ENCODE results near the gene EPHB2. TPM values are rescaled to one million over a fixed set of nuclear protein-coding genes. Genes with fewer than 3 reads are reported as not detected.
"Not testable (repeated sequence)": the region's sequence is repeated elsewhere in the genome, so short reads cannot be mapped to it uniquely, and the experiment has no call there.

Gene EPHB2
- polyA plus RNA-seq, 1 donor from 2014 or later, result 22.8 TPM

GRCh38 chr1:22839806-22840205, 129.2 kb downstream of the EPHB2 start:
- Histone ChIP-seq H3K9me2 (ENCODE audit: insufficient read depth, low read length) (no peaks in the 10 kb centered on the region), H3K4me3 (ENCODE audit: low read length) (no peak overlapping the region), H4K20me1 (ENCODE audit: insufficient read depth) (no peaks in the 10 kb centered on the region), H3K4me2 (ENCODE audit: low read length) (no peak overlapping the region), H3F3A (ENCODE audit: insufficient read depth, low read length, poor library complexity, severe bottlenecking) (no peaks in the 10 kb centered on the region), H3K27ac (ENCODE audit: low read length) (no peak overlapping the region), H2AFZ (ENCODE audit: low read depth, low read length) (no peak overlapping the region), H3K9ac (ENCODE audit: low read length) (no peak overlapping the region), H3K79me2 (replicated peaks; ENCODE audit: insufficient read depth, low read length) (no peaks in the 10 kb centered on the region), H3K9me3 (ENCODE audit: low read length) (no peaks in the 10 kb centered on the region), H3K27me3 (ENCODE audit: insufficient read depth, low read depth, low read length) (no peaks in the 10 kb centered on the region), H3K36me3 (ENCODE audit: insufficient read depth, low read length) (no peaks in the 10 kb centered on the region)
- no peak for TF ChIP-seq SMC3 (conservative IDR thresholded peaks at IDR 0.05; ENCODE audit: poor library complexity)

- no peaks in the 10 kb centered on the region for H3K9me3 ChIP-seq (ENCODE audit: low read length)
- peaks cover 4% of the 10 kb centered on the region for H3F3A ChIP-seq (ENCODE audit: insufficient read depth, low read length, poor library complexity, severe bottlenecking)
- H4K20me1 ChIP-seq (ENCODE audit: insufficient read depth), result no peaks in the 10 kb centered on the region
- no peaks in the 10 kb centered on the region for H3K27me3 ChIP-seq (ENCODE audit: insufficient read depth, low read depth, low read length)
- no peak overlapping the region for H3K9ac ChIP-seq (ENCODE audit: low read length)
- H3K79me2 ChIP-seq (replicated peaks; ENCODE audit: insufficient read depth, low read length), result no peaks in the 10 kb centered on the region
- TF ChIP-seq EP300 (conservative IDR thresholded peaks at IDR 0.05; ENCODE audit: poor library complexity, severe bottlenecking) (no peak), REST (IDR thresholded peaks at IDR 0.05; ENCODE audit: borderline replicate concordance) (no peak), TAF1 (IDR thresholded peaks at IDR 0.05; ENCODE audit: low read depth) (no peak), MXI1 (conservative IDR thresholded peaks at IDR 0.05; ENCODE audit: poor library complexity, severe bottlenecking) (no peak), POLR2AphosphoS5 (IDR thresholded peaks at IDR 0.05) (no peak), EZH2 (IDR thresholded peaks at IDR 0.05; ENCODE audit: borderline replicate concordance, insufficient read depth, low read length, poor library complexity, severe bottlenecking) (no peak), SMC3 (conservative IDR thresholded peaks at IDR 0.05; ENCODE audit: poor library complexity) (no peak), RAD21 (conservative IDR thresholded peaks at IDR 0.05) (no peak)
- TF ChIP-seq, protein P1, sequence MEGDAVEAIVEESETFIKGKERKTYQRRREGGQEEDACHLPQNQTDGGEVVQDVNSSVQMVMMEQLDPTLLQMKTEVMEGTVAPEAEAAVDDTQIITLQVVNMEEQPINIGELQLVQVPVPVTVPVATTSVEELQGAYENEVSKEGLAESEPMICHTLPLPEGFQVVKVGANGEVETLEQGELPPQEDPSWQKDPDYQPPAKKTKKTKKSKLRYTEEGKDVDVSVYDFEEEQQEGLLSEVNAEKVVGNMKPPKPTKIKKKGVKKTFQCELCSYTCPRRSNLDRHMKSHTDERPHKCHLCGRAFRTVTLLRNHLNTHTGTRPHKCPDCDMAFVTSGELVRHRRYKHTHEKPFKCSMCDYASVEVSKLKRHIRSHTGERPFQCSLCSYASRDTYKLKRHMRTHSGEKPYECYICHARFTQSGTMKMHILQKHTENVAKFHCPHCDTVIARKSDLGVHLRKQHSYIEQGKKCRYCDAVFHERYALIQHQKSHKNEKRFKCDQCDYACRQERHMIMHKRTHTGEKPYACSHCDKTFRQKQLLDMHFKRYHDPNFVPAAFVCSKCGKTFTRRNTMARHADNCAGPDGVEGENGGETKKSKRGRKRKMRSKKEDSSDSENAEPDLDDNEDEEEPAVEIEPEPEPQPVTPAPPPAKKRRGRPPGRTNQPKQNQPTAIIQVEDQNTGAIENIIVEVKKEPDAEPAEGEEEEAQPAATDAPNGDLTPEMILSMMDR (IDR thresholded peaks at IDR 0.05; ENCODE audit: poor library complexity, severe bottlenecking), result no peak
- no peak overlapping the region for H3K4me3 ChIP-seq (ENCODE audit: low read length)
- no peaks in the 10 kb centered on the region for H3K9me2 ChIP-seq (ENCODE audit: insufficient read depth, low read length)
- H3K4me2 ChIP-seq (ENCODE audit: low read length), result no peak overlapping the region
- no peak overlapping the region for H3K27ac ChIP-seq (ENCODE audit: low read length)
- no peak overlapping the region for H2AFZ ChIP-seq (ENCODE audit: low read depth, low read length)
- H3K36me3 ChIP-seq (ENCODE audit: insufficient read depth, low read length), result no peaks in the 10 kb centered on the region
Measured at GRCh38 chr1:22841142-22841541, 130.5 kb downstream of the EPHB2 start.

DNA sequence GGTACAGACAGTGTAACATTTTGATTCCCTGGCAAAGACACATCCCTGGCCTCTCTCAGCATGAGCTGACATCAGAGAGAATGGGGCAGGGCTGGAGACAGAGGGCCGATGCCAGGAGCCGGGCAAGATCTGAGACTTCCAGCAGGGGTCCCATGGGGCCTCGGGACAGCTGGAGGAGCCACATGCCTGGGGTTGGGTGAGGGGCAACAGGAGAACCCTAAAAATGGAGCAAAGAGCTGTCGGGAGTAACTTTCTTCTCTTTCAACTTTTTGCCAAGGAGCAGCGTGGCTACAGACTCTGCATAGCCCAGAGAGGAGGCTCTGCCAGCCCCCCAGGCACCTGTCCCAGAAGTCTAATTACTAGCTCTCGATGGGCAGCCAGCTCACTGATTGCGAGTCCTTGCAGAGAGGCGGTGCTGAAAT, 131.2 kb downstream of the EPHB2 start:
- Histone ChIP-seq H2AFZ (ENCODE audit: low read depth, low read length) (no peak overlapping the region), H3K4me2 (ENCODE audit: low read length) (no peak overlapping the region), H3K9me2 (ENCODE audit: insufficient read depth, low read length) (no peaks in the 10 kb centered on the region), H3K9ac (ENCODE audit: low read length) (no peak overlapping the region), H3K27me3 (ENCODE audit: insufficient read depth, low read depth, low read length) (no peaks in the 10 kb centered on the region), H4K20me1 (ENCODE audit: insufficient read depth) (no peaks in the 10 kb centered on the region), H3K27ac (ENCODE audit: low read length) (no peak overlapping the region), H3K9me3 (ENCODE audit: low read length) (no peaks in the 10 kb centered on the region), H3K4me3 (ENCODE audit: low read length) (no peak overlapping the region), H3K36me3 (ENCODE audit: insufficient read depth, low read length) (no peaks in the 10 kb centered on the region), H3F3A (ENCODE audit: insufficient read depth, low read length, poor library complexity, severe bottlenecking) (peaks cover 4% of the 10 kb centered on the region), H3K79me2 (replicated peaks; ENCODE audit: insufficient read depth, low read length) (no peaks in the 10 kb centered on the region)
- TF ChIP-seq EZH2 (IDR thresholded peaks at IDR 0.05; ENCODE audit: borderline replicate concordance, insufficient read depth, low read length, poor library complexity, severe bottlenecking), result no peak

- H2AFZ ChIP-seq (ENCODE audit: low read depth, low read length); H3K9me3 ChIP-seq (ENCODE audit: low read length); H3K27me3 ChIP-seq (ENCODE audit: insufficient read depth, low read depth, low read length); H4K20me1 ChIP-seq (ENCODE audit: insufficient read depth); H3K9me2 ChIP-seq (ENCODE audit: insufficient read depth, low read length); H3K27ac ChIP-seq (ENCODE audit: low read length); H3K79me2 ChIP-seq (replicated peaks; ENCODE audit: insufficient read depth, low read length); H3K4me3 ChIP-seq (ENCODE audit: low read length); H3K4me2 ChIP-seq (ENCODE audit: low read length); H3K36me3 ChIP-seq (ENCODE audit: insufficient read depth, low read length); H3K9ac ChIP-seq (ENCODE audit: low read length); H3F3A ChIP-seq (ENCODE audit: insufficient read depth, low read length, poor library complexity, severe bottlenecking): not testable (repeated sequence)
Measured at GRCh38 chr1:22843441-22844183, 133.0 kb downstream of the EPHB2 start.
